Mesothelial cell of epicardium (in vitro differentiated cells): Measurements from ENCODE around the gene EHD2. TPM values are rescaled to one million over a fixed set of nuclear protein-coding genes. Genes with fewer than 3 reads are reported as not detected.

ENCODE experiments used
- DNase-seq, 2 experiments: peaks; one replicate each; pipeline ENCODE4 v3.0.0; 2021; ENCODE audit warnings: low spot score in 2 of 2; ENCODE audit not compliant: unreplicated experiment in 2 of 2
- H3K27ac Mint-ChIP-seq: 2 replicates; pipeline ENCODE4 v1.8.0; 2021; ENCODE audit warnings: mixed read lengths
- H3K27me3 Mint-ChIP-seq: 2 replicates; pipeline ENCODE4 v1.8.0; 2021; ENCODE audit warnings: low read depth, mixed read lengths
- H3K36me3 Mint-ChIP-seq: 2 replicates; pipeline ENCODE4 v1.8.0; 2021; ENCODE audit warnings: mixed read lengths
- H3K4me1 Mint-ChIP-seq: 2 replicates; pipeline ENCODE4 v1.8.0; 2021; ENCODE audit warnings: mixed read lengths
- H3K4me3 Mint-ChIP-seq: 2 replicates; pipeline ENCODE4 v1.8.0; 2021; ENCODE audit warnings: mild to moderate bottlenecking, moderate library complexity, mixed read lengths
- H3K9me3 Mint-ChIP-seq: 2 replicates; pipeline ENCODE4 v1.8.0; 2021; ENCODE audit warnings: mixed read lengths
- total RNA-seq: library from RNA; stranded (reverse); gene quantifications from 3 replicates; pipeline ENCODE4 v1.2.1, GENCODE V29; 2021
- TF ChIP-seq, protein P1 (sequence below): fragments of 200-600 bp; sonication (generic); IDR thresholded peaks from one replicate; pipeline ENCODE4 v1.5.0; 2021; ENCODE audit warnings: antibody characterized with exemption; ENCODE audit not compliant: unreplicated experiment

EHD2 gene
- total RNA-seq, 1 donor from 2014 or later, result 39.2 TPM

DNA sequence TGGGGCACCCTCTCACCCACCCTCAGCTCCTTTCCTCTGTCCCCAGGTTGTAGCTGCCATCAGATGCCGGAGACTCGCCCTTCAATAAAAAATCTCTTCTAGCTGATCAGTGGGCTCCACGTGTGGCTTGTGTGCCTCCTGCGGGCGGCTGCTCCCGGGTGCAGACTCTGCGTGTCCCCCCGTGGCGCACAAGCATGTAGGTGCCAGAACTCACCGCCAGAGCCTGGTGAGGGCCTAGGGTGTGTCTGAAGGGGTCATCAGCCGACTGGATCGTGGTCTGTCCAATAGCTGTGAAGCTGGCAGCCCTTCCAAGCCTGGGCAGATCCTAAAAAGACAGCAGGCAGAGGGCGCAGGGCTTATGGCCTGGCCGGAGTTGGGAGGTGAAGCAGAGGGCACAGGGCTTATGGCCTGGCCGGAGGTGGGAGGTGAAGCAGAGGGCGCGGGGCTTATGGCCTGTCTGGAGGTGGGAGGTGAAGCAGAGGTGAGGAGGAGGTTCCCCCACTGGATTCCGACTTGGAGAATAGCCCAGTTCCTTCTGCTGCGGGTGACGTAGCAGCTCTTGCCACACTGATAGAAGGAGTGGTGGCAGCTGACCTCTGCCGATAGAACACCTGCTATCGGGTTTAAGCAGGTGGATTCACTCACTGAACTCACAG is 43.9 kb downstream of the EHD2 start:
- Mint-ChIP-seq H3K9me3 (peaks cover 4% of the 10 kb centered on the region), H3K36me3 (peaks cover 35% of the 10 kb centered on the region), H3K4me3 (no peak overlapping the region), H3K4me1 (no peaks in the 10 kb centered on the region), H3K27ac (no peak overlapping the region), H3K27me3 (no peaks in the 10 kb centered on the region)
- TF ChIP-seq, protein P1, sequence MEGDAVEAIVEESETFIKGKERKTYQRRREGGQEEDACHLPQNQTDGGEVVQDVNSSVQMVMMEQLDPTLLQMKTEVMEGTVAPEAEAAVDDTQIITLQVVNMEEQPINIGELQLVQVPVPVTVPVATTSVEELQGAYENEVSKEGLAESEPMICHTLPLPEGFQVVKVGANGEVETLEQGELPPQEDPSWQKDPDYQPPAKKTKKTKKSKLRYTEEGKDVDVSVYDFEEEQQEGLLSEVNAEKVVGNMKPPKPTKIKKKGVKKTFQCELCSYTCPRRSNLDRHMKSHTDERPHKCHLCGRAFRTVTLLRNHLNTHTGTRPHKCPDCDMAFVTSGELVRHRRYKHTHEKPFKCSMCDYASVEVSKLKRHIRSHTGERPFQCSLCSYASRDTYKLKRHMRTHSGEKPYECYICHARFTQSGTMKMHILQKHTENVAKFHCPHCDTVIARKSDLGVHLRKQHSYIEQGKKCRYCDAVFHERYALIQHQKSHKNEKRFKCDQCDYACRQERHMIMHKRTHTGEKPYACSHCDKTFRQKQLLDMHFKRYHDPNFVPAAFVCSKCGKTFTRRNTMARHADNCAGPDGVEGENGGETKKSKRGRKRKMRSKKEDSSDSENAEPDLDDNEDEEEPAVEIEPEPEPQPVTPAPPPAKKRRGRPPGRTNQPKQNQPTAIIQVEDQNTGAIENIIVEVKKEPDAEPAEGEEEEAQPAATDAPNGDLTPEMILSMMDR, result no peak
- no peak for DNase-seq

DNA sequence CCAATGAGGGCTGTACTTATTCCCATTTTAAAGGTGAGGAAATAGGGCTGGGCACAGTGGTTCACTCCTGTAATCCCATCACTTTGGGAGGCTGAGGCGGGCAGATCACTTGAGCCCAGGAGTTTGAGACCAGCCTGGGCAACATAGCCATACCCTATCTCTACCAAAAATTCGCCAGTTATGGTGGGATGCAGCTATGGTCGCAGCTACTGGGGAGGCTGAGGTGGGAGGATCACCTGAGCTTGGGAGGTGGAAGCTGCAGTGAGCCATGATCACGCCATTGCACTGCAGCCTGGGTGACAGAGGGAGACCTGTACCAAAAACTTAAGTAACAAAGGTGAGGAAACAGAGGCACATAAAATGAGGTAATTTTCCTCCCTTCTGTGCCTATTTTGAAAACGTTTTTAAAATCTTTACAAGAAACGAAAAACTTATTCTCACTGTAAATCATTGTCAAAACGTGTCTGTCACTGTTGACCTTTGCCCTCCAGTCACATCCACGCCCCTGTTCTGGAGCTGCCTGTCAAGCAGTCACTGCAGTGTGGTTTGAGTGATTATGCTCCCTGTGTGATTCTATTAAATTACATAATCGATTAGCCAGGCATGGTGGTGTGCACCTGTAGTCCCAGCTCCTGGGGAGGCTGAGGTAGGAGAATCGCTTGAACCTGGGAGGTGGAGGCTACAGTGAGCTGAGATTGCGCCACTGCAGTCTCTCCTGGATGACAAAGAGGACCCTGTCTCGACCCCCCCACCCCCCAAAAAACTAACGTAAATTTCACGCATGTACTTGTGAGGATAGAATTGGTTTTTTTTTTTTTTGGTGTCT is 44.6 kb downstream of the EHD2 start:
- Mint-ChIP-seq H3K36me3 (peaks cover 35% of the 10 kb centered on the region), H3K27ac (no peak overlapping the region), H3K9me3 (peaks cover 4% of the 10 kb centered on the region), H3K27me3 (no peaks in the 10 kb centered on the region), H3K4me1 (no peaks in the 10 kb centered on the region), H3K4me3 (no peak overlapping the region)
- DNase-seq, result no peak
- TF ChIP-seq, protein P1, result no peak

DNA sequence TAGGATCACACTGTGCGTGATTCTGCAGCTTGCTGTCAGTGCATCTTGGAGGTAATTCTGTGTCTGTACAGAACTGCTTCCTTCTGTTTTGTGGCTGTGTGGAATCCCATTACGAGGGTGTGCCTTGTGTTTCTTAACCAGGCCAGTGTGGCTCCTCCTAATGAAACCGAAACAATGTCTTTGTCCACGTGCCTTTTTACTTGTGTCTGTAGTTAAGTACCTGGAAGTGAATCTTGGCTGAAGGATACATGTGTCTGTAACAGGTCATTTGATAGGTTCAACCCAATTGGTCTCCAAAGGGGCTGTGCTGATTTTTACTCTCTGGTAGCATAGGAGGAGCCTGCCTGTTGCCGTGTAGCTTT is 45.2 kb downstream of the EHD2 start:
- Mint-ChIP-seq H3K36me3 (peaks cover 32% of the 10 kb centered on the region), H3K4me1 (no peaks in the 10 kb centered on the region), H3K9me3 (peaks cover 4% of the 10 kb centered on the region), H3K27me3 (no peaks in the 10 kb centered on the region), H3K4me3 (no peak overlapping the region), H3K27ac (no peak overlapping the region)
- DNase-seq, result no peak
- TF ChIP-seq, protein P1, result no peak

DNA sequence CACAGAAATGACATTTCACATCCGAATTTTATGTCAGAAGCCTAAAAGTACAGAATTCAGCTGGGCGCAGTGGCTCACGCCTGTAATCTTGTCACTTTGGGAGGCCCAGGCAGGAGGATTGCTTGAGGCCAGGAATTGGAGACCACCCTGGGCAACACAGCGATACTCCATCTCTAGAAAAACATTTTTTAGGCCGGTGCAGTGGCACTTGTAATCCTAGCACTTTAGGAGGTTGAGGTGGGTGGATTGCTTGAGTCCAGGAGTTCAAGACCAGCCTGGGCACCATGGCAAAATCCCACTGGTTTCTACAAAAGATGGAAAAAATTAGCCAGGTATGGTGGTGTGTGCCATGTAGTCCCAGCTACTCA is 47.4 kb downstream of the EHD2 start:
- Mint-ChIP-seq H3K4me1 (no peaks in the 10 kb centered on the region), H3K4me3 (no peak overlapping the region), H3K27me3 (no peaks in the 10 kb centered on the region), H3K27ac (no peak overlapping the region), H3K9me3 (peaks cover 4% of the 10 kb centered on the region), H3K36me3 (peaks cover 28% of the 10 kb centered on the region)
- TF ChIP-seq, protein P1, result no peak
- no peak for DNase-seq

DNA sequence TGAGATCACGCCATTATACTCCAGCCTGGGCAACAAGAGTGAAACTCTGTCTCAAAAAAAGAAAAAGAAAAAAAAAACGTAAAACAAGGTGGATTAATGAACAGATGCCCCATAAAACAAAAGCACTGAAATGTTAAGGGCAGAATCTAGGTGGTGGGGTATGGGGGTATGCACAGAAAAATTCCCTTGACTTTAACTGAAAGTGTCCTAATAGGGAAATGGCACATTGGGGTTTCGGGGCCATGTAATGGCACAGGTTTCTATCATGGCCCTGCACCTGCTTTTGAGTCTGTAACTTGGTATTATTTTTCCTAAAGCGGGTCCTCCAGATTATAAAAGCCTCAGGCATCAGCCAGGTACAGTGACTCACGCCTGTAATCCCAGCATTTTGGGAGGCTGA is 48.3 kb downstream of the EHD2 start:
- no peaks in the 10 kb centered on the region for H3K27me3 Mint-ChIP-seq
- H3K27ac Mint-ChIP-seq, result no peak overlapping the region
- H3K36me3 Mint-ChIP-seq, result peaks cover 28% of the 10 kb centered on the region
- TF ChIP-seq, protein P1, result no peak
- H3K4me1 Mint-ChIP-seq, result no peaks in the 10 kb centered on the region
- no peak for DNase-seq
- no peak overlapping the region for H3K4me3 Mint-ChIP-seq
- peaks cover 4% of the 10 kb centered on the region for H3K9me3 Mint-ChIP-seq
